PC-3 (cell line): Measurements from ENCODE around the gene ABHD12B. TPM values are rescaled to one million over a fixed set of nuclear protein-coding genes. Genes with fewer than 3 reads are reported as not detected.

Experiments
- ATAC-seq: fragments of 200-7000 bp; cut with Tn5 transposase; 2 replicates; pipeline ENCODE4 v1.9.1; 2020; ENCODE audit warnings: mild to moderate bottlenecking, moderate library complexity
- BruUV-seq: library from RNA; stranded (reverse); fragments of 400-500 nt; replicated peaks from 2 replicates; lab custom pipeline; 2021; lab: Mats Ljungman, UMichigan
- CTCF ChIA-PET: fragments of 300-600 bp; sonication (Branson Sonifier 250); formaldehyde crosslinking; loops from one replicate; lab custom pipeline; 2022; ENCODE audit warnings: antibody characterized with exemption; lab: Charles Lee
- POLR2A ChIA-PET: fragments of 300-600 bp; sonication (Branson Sonifier 250); formaldehyde crosslinking; loops from one replicate; lab custom pipeline; 2022; ENCODE audit warnings: antibody characterized with exemption; ENCODE audit not compliant: unreplicated experiment; lab: Charles Lee
- DNase-seq: peaks from one replicate; pipeline ENCODE4 v3.0.0-alpha.2; 2015
- H2AFZ ChIP-seq: fragments of 300-600 bp; sonication (generic); 2 replicates; pipeline ENCODE4 v1.6.0; 2016; ENCODE audit warnings: antibody characterized with exemption, low read length
- H3F3A ChIP-seq: fragments of 300-600 bp; sonication (generic); one replicate; pipeline ENCODE4 v1.6.0; 2017; ENCODE audit warnings: antibody characterized with exemption, low read length, control low read depth, mild to moderate bottlenecking; ENCODE audit not compliant: unreplicated experiment
- H3K27ac ChIP-seq: fragments of 300-600 bp; sonication (generic); 2 replicates; pipeline ENCODE4 v1.5.1; 2016; ENCODE audit warnings: mild to moderate bottlenecking, low read length
- H3K27me3 ChIP-seq: fragments of 300-600 bp; sonication (generic); 2 replicates; pipeline ENCODE4 v1.6.1; 2016; ENCODE audit warnings: low read length, mixed read lengths
- H3K36me3 ChIP-seq: fragments of 300-600 bp; sonication (generic); 2 replicates; pipeline ENCODE4 v1.6.1; 2016; ENCODE audit warnings: low read depth, mixed run types, low read length, mixed read lengths
- H3K4me1 ChIP-seq: fragments of 300-600 bp; sonication (generic); 2 replicates; pipeline ENCODE4 v1.5.1; 2016; ENCODE audit warnings: low read length; ENCODE audit not compliant: insufficient read depth
- H3K4me2 ChIP-seq: fragments of 300-600 bp; sonication (generic); 2 replicates; pipeline ENCODE4 v1.6.0; 2016; ENCODE audit warnings: low read length
- H3K4me3 ChIP-seq: fragments of 300-600 bp; sonication (generic); 2 replicates; pipeline ENCODE4 v1.5.1; 2016; ENCODE audit warnings: mild to moderate bottlenecking, low read length, mixed read lengths
- H3K79me2 ChIP-seq: fragments of 300-600 bp; sonication (generic); 2 replicates; pipeline ENCODE4 v1.6.1; 2017; ENCODE audit warnings: low read length, mixed read lengths
- H3K9ac ChIP-seq: fragments of 300-600 bp; sonication (generic); 2 replicates; pipeline ENCODE4 v1.6.0; 2016; ENCODE audit warnings: mild to moderate bottlenecking, low read length
- H3K9me2 ChIP-seq: fragments of 300-600 bp; sonication (generic); replicated peaks from 2 replicates; pipeline ENCODE4 v1.6.1; 2016; ENCODE audit warnings: mixed run types, low read length, mixed read lengths
- H3K9me3 ChIP-seq: fragments of 300-600 bp; sonication (generic); 2 replicates; pipeline ENCODE4 v1.6.1; 2016; ENCODE audit warnings: low read length, mixed read lengths
- H4K20me1 ChIP-seq: fragments of 300-600 bp; sonication (generic); 2 replicates; pipeline ENCODE4 v1.6.1; 2016; ENCODE audit warnings: low read length, mixed read lengths
- CTCF ChIP-seq: fragments of 300-600 bp; sonication (generic); conservative IDR thresholded peaks from 2 replicates; pipeline ENCODE4 v1.5.1; 2017; ENCODE audit warnings: antibody characterized with exemption, low read depth, mild to moderate bottlenecking, low read length
- EZH2 ChIP-seq: fragments of 300-600 bp; sonication (generic); IDR thresholded peaks from one replicate; pipeline ENCODE4 v1.6.1; 2017; ENCODE audit warnings: antibody characterized with exemption, mild to moderate bottlenecking, low read length; ENCODE audit not compliant: unreplicated experiment
- EZH2phosphoT487 ChIP-seq: fragments of 300-600 bp; sonication (generic); IDR thresholded peaks from 2 replicates; pipeline ENCODE4 v1.6.1; 2018; ENCODE audit warnings: mild to moderate bottlenecking, antibody characterized with exemption, low read length, borderline replicate concordance
- intact Hi-C: fragments of 100-400 bp; cut with micrococcal nuclease; formaldehyde crosslinking; loops from 2 replicates; pipeline ENCODE4 v1.9.0; 2023
- total RNA-seq: library from RNA; depleted of rRNA; stranded (reverse); fragments of >200 nt; gene quantifications from 2 replicates; pipeline ENCODE4 v1.2.3, GENCODE V29; 2014

ABHD12B gene
- total RNA-seq, 1 experiment from 2014 or later, result not detected

- Histone ChIP-seq H3K36me3 (peaks cover 35% of the 10 kb centered on the region), H3K4me3 (no peak overlapping the region), H3F3A (no peaks in the 10 kb centered on the region), H2AFZ (no peak overlapping the region), H3K9me2 (no peaks in the 10 kb centered on the region), H3K27ac (no peak overlapping the region), H4K20me1 (no peaks in the 10 kb centered on the region), H3K9ac (no peak overlapping the region), H3K4me1 (no peaks in the 10 kb centered on the region), H3K79me2 (no peaks in the 10 kb centered on the region), H3K4me2 (no peak overlapping the region), H3K9me3 (no peaks in the 10 kb centered on the region), H3K27me3 (no peaks in the 10 kb centered on the region)
- POLR2A ChIA-PET, result no interaction called here
- ATAC-seq, result peak; percentile 22; the same call in 1 of the 2 replicates
- TF ChIP-seq EZH2 (no peak), EZH2phosphoT487 (no peak)
- peak; percentile 20 for DNase-seq
- intact Hi-C loops, result no loop called here
- CTCF ChIA-PET, result interaction anchor here (0.5 kb wide), 1 partner anchor 424 kb away, joined by 15 read pairs; no protein-coding TSS in a partner anchor
- BruUV-seq, result no TSS peak
Observed at GRCh38 chr14:50924843-50925242, 53.0 kb downstream of the ABHD12B start.

GRCh38 chr14:50926851-50927386 is 55.1 kb downstream of the ABHD12B start:
- Histone ChIP-seq H3K9me3 (no peaks in the 10 kb centered on the region), H3K36me3 (peaks cover 43% of the 10 kb centered on the region), H3K79me2 (no peaks in the 10 kb centered on the region), H3K9me2 (no peaks in the 10 kb centered on the region), H2AFZ (no peak overlapping the region), H3K4me2 (no peak overlapping the region), H3K27ac (no peak overlapping the region), H3K27me3 (no peaks in the 10 kb centered on the region), H3K9ac (no peak overlapping the region), H3K4me3 (no peak overlapping the region), H4K20me1 (no peaks in the 10 kb centered on the region), H3K4me1 (no peaks in the 10 kb centered on the region), H3F3A (no peaks in the 10 kb centered on the region)
- ChIA-PET CTCF (no interaction called here), POLR2A (no interaction called here)
- no peak for TF ChIP-seq EZH2
- TF ChIP-seq CTCF, result no peak
- no peak for TF ChIP-seq EZH2phosphoT487
- BruUV-seq, result no TSS peak
- ATAC-seq, result no peak
- DNase-seq, result no peak
- intact Hi-C loops, result no loop called here

- no TSS peak for BruUV-seq
- POLR2A ChIA-PET, result interaction anchor here (0.6 kb wide), 1 partner anchor 673 kb away, joined by 5 read pairs; no protein-coding TSS in a partner anchor
Observed at GRCh38 chr14:50928002-50928635, 56.3 kb downstream of the ABHD12B start.

More at GRCh38 chr14:50928002-50928635, 56.3 kb downstream of the ABHD12B start:
- no peak for ATAC-seq
- CTCF ChIA-PET, result no interaction called here
- H3K27ac ChIP-seq, result no peak overlapping the region
- intact Hi-C loops, result no loop called here
- no peak overlapping the region for H3K4me3 ChIP-seq
- H4K20me1 ChIP-seq, result no peaks in the 10 kb centered on the region
- H3K9me2 ChIP-seq, result no peaks in the 10 kb centered on the region
- no peak for TF ChIP-seq EZH2
- TF ChIP-seq EZH2phosphoT487, result no peak
- TF ChIP-seq CTCF, result no peak
- no peaks in the 10 kb centered on the region for H3K27me3 ChIP-seq
- no peaks in the 10 kb centered on the region for H3K79me2 ChIP-seq
- no peaks in the 10 kb centered on the region for H3K9me3 ChIP-seq
- no peaks in the 10 kb centered on the region for H3K4me1 ChIP-seq
- H3F3A ChIP-seq, result no peaks in the 10 kb centered on the region
- H3K36me3 ChIP-seq, result peaks cover 44% of the 10 kb centered on the region
- H3K4me2 ChIP-seq, result no peak overlapping the region
- no peak for DNase-seq
- no peak overlapping the region for H2AFZ ChIP-seq
- no peak overlapping the region for H3K9ac ChIP-seq
